Endothelial cell of umbilical vein (primary cell): ENCODE results near the gene CCDC146.

Experiments
- EZH2 ChIP-seq: IDR thresholded peaks from 2 replicates; pipeline ENCODE4 v1.6.1; 2012; ENCODE audit warnings: borderline replicate concordance, low read depth, mild to moderate bottlenecking, moderate library complexity, low read length, inconsistent platforms; ENCODE audit not compliant: severe bottlenecking
- FOS ChIP-seq: IDR thresholded peaks from 2 replicates; pipeline ENCODE4 v1.6.1; 2011; ENCODE audit warnings: mild to moderate bottlenecking, low read length, moderate library complexity, borderline replicate concordance; ENCODE audit not compliant: insufficient read depth
- JUN ChIP-seq: IDR thresholded peaks from 2 replicates; pipeline ENCODE4 v1.6.1; 2011; ENCODE audit warnings: borderline replicate concordance, low read depth; ENCODE audit not compliant: insufficient read length, insufficient read depth
- MYC ChIP-seq: IDR thresholded peaks from one replicate; pipeline ENCODE4 v1.6.1; 2011; ENCODE audit warnings: mild to moderate bottlenecking, low read depth, low read length
- POLR2A ChIP-seq: IDR thresholded peaks from 2 replicates; pipeline ENCODE4 v1.6.1; 2012; ENCODE audit warnings: low read depth, mild to moderate bottlenecking, control low read depth, low read length
- POLR2AphosphoS5 ChIP-seq: IDR thresholded peaks from 2 replicates; pipeline ENCODE4 v1.6.1; 2012; ENCODE audit warnings: low read depth, mild to moderate bottlenecking, control low read depth, low read length, moderate library complexity; ENCODE audit not compliant: insufficient read depth
- TF ChIP-seq, protein P1 (sequence below), 2 donors: IDR thresholded peaks; 1 replicate in 1 of 2; 2 replicates in 1 of 2; pipeline ENCODE4 v1.5.1; 2011; ENCODE audit warnings: low read length in 2 of 2, mild to moderate bottlenecking in 2 of 2, moderate library complexity in 2 of 2, control low read depth in 1 of 2, inconsistent platforms in 1 of 2, low read depth in 1 of 2; ENCODE audit not compliant: insufficient read depth in 1 of 2; ENCODE audit errors: extremely low read depth in 1 of 2
- TF ChIP-seq, protein P2 (sequence below): IDR thresholded peaks from 2 replicates; pipeline ENCODE4 v1.6.1; 2011; ENCODE audit not compliant: insufficient read depth, insufficient read length

GRCh38 chr7:77258593-77258992, 136.2 kb downstream of the CCDC146 start:
- TF ChIP-seq, protein P1, sequence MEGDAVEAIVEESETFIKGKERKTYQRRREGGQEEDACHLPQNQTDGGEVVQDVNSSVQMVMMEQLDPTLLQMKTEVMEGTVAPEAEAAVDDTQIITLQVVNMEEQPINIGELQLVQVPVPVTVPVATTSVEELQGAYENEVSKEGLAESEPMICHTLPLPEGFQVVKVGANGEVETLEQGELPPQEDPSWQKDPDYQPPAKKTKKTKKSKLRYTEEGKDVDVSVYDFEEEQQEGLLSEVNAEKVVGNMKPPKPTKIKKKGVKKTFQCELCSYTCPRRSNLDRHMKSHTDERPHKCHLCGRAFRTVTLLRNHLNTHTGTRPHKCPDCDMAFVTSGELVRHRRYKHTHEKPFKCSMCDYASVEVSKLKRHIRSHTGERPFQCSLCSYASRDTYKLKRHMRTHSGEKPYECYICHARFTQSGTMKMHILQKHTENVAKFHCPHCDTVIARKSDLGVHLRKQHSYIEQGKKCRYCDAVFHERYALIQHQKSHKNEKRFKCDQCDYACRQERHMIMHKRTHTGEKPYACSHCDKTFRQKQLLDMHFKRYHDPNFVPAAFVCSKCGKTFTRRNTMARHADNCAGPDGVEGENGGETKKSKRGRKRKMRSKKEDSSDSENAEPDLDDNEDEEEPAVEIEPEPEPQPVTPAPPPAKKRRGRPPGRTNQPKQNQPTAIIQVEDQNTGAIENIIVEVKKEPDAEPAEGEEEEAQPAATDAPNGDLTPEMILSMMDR (IDR thresholded peaks at IDR 0.05; ENCODE audit: extremely low read depth in 1 of 2, insufficient read depth in 1 of 2, low read depth in 1 of 2, low read length in 2 of 2), result no peak
- TF ChIP-seq EZH2, result no peak
- no peak for TF ChIP-seq POLR2A
- no peak for TF ChIP-seq FOS
- TF ChIP-seq POLR2AphosphoS5, result no peak
- TF ChIP-seq JUN, result no peak
- TF ChIP-seq, protein P2, sequence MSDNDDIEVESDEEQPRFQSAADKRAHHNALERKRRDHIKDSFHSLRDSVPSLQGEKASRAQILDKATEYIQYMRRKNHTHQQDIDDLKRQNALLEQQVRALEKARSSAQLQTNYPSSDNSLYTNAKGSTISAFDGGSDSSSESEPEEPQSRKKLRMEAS, result no peak
- TF ChIP-seq MYC, result no peak
